Fibroblast of lung (primary cell): Measurements from ENCODE around the gene CASKIN2. TPM values are rescaled to one million over a fixed set of nuclear protein-coding genes. Genes with fewer than 3 reads are reported as not detected.

Source experiments
- DNase-seq, 2 donors: peaks; one replicate each; pipeline versions ENCODE4 v3.0.0 to v3.0.0-alpha.2; 2010; ENCODE audit warnings: low read depth in 2 of 2
- H2AFZ ChIP-seq: 2 replicates; pipeline ENCODE4 v1.5.1; 2012; ENCODE audit warnings: low read length, control low read depth, inconsistent platforms
- H3K27ac ChIP-seq: 2 replicates; pipeline ENCODE4 v1.5.1; 2011; ENCODE audit warnings: low read length, control low read depth; ENCODE audit not compliant: insufficient read depth
- H3K27me3 ChIP-seq: 2 replicates; pipeline ENCODE4 v1.5.1; 2011; ENCODE audit warnings: mild to moderate bottlenecking, low read length; ENCODE audit not compliant: control insufficient read depth, insufficient read depth
- H3K36me3 ChIP-seq: 2 replicates; pipeline ENCODE4 v1.5.1; 2011; ENCODE audit warnings: low read length; ENCODE audit not compliant: control insufficient read depth, insufficient read depth
- H3K4me1 ChIP-seq: 2 replicates; pipeline ENCODE4 v1.5.1; 2011; ENCODE audit warnings: low read length; ENCODE audit not compliant: control insufficient read depth, insufficient read depth; ENCODE audit errors: extremely low read depth
- H3K4me2 ChIP-seq: 2 replicates; pipeline ENCODE4 v1.5.1; 2011; ENCODE audit warnings: low read length, control low read depth; ENCODE audit not compliant: insufficient read depth; ENCODE audit errors: extremely low read depth
- H3K4me3 ChIP-seq, 4 experiments: fragments of 200-600 bp in 1 of 4; sonication (generic) in 1 of 4; replicated peaks in 1 of 4; 2 replicates each; pipeline ENCODE4 v1.5.1; 2011 to 2016; ENCODE audit warnings: low read length in 4 of 4, low read depth in 3 of 4, mild to moderate bottlenecking in 3 of 4, control low read depth in 2 of 4, inconsistent platforms in 1 of 4, mixed read lengths in 1 of 4; ENCODE audit not compliant: insufficient read depth in 1 of 4; ENCODE audit errors: control extremely low read depth in 1 of 4
- H3K79me2 ChIP-seq: 2 replicates; pipeline ENCODE4 v1.5.1; 2012; ENCODE audit warnings: mild to moderate bottlenecking, low read length, inconsistent platforms; ENCODE audit not compliant: control insufficient read depth, insufficient read depth
- H3K9ac ChIP-seq: 2 replicates; pipeline ENCODE4 v1.5.1; 2011; ENCODE audit warnings: mild to moderate bottlenecking, low read length, control low read depth; ENCODE audit not compliant: insufficient read depth
- H3K9me3 ChIP-seq: 2 replicates; pipeline ENCODE4 v1.5.1; 2012; ENCODE audit warnings: low read depth, low read length; ENCODE audit not compliant: control insufficient read depth, insufficient read depth
- H4K20me1 ChIP-seq: 2 replicates; pipeline ENCODE4 v1.5.1; 2011; ENCODE audit warnings: low read length; ENCODE audit not compliant: control insufficient read depth, insufficient read depth; ENCODE audit errors: extremely low read depth
- CTCF ChIP-seq, 2 donors: IDR thresholded peaks in 1 of 2; conservative IDR thresholded peaks in 1 of 2; 1 replicate in 1 of 2; 2 replicates in 1 of 2; pipeline ENCODE4 v1.5.1; 2011 to 2012; ENCODE audit warnings: low read length in 2 of 2, control low read depth in 1 of 2, inconsistent platforms in 1 of 2, low read depth in 1 of 2, mild to moderate bottlenecking in 1 of 2
- EZH2 ChIP-seq: IDR thresholded peaks from 2 replicates; pipeline ENCODE4 v1.5.1; 2012; ENCODE audit warnings: low read length, control low read depth, mild to moderate bottlenecking; ENCODE audit errors: missing control alignments
- polyA plus RNA-seq, 2 donors: library from polyadenylated mRNA; depleted of rRNA in 1 of 2; stranded (reverse) in 1 of 2; unstranded in 1 of 2; fragments of >200 nt; gene quantifications; 2 replicates each; pipeline ENCODE4 v1.2.1, GENCODE V29; 2011 to 2012; ENCODE audit warnings: missing spikeins in 1 of 2
- total RNA-seq: library from RNA; depleted of rRNA; stranded (reverse); fragments of >200 nt; gene quantifications from 2 replicates; pipeline ENCODE4 v1.2.1, GENCODE V29; 2014

CASKIN2 gene
- total and polyA plus RNA-seq, 2 donors (not counting 1 experiment from before 2014, with no cell fraction given), result 3.4 to 8.3 TPM

- no peaks in the 10 kb centered on the region for H3K9me3 ChIP-seq
- no peak overlapping the region for H3K9ac ChIP-seq
- no peaks in the 10 kb centered on the region for H3K36me3 ChIP-seq
- H3K79me2 ChIP-seq, result no peaks in the 10 kb centered on the region
- H4K20me1 ChIP-seq, result no peaks in the 10 kb centered on the region
- TF ChIP-seq EZH2, result no peak
- TF ChIP-seq CTCF (conservative IDR thresholded peaks at IDR 0.05 in 1 of 2, IDR thresholded peaks at IDR 0.05 in 1 of 2; ENCODE audit: low read depth in 1 of 2, low read length in 2 of 2), result no peak
- H3K4me3 ChIP-seq, result no peak overlapping the region
- no peak overlapping the region for H2AFZ ChIP-seq
- H3K27ac ChIP-seq, result no peak overlapping the region
- H3K4me2 ChIP-seq, result no peak overlapping the region
- peaks cover 7% of the 10 kb centered on the region for H3K4me1 ChIP-seq
- no peaks in the 10 kb centered on the region for H3K27me3 ChIP-seq
- DNase-seq, result no peak
Measured at GRCh38 chr17:75471207-75471606, 44.1 kb downstream of the CASKIN2 start.

- H3K9ac ChIP-seq, result no peak overlapping the region
- H4K20me1 ChIP-seq, result no peaks in the 10 kb centered on the region
- no peaks in the 10 kb centered on the region for H3K36me3 ChIP-seq
- no peak overlapping the region for H2AFZ ChIP-seq
- no peak overlapping the region for H3K27ac ChIP-seq
- no peaks in the 10 kb centered on the region for H3K27me3 ChIP-seq
- H3K4me1 ChIP-seq, result no peaks in the 10 kb centered on the region
- H3K4me2 ChIP-seq, result no peak overlapping the region
- no peak for TF ChIP-seq CTCF (conservative IDR thresholded peaks at IDR 0.05 in 1 of 2, IDR thresholded peaks at IDR 0.05 in 1 of 2; ENCODE audit: low read depth in 1 of 2, low read length in 2 of 2)
- H3K79me2 ChIP-seq, result no peaks in the 10 kb centered on the region
- no peak overlapping the region for H3K4me3 ChIP-seq
- no peak for DNase-seq
- H3K9me3 ChIP-seq, result no peaks in the 10 kb centered on the region
Measured at GRCh38 chr17:75468779-75469373, 46.5 kb downstream of the CASKIN2 start.

GRCh38 chr17:75468291-75468754, 47.0 kb downstream of the CASKIN2 start:
- Histone ChIP-seq H3K79me2 (no peaks in the 10 kb centered on the region), H3K4me2 (no peak overlapping the region), H2AFZ (no peak overlapping the region), H3K36me3 (no peaks in the 10 kb centered on the region), H3K9me3 (no peaks in the 10 kb centered on the region), H3K4me1 (no peaks in the 10 kb centered on the region), H3K27me3 (no peaks in the 10 kb centered on the region), H3K27ac (no peak overlapping the region), H3K4me3 (no peak overlapping the region), H4K20me1 (no peaks in the 10 kb centered on the region), H3K9ac (no peak overlapping the region)
- no peak for TF ChIP-seq EZH2
- no peak for TF ChIP-seq CTCF (conservative IDR thresholded peaks at IDR 0.05 in 1 of 2, IDR thresholded peaks at IDR 0.05 in 1 of 2; ENCODE audit: low read depth in 1 of 2, low read length in 2 of 2)
- peak in 1 of 2 donors; percentile 38 for DNase-seq
